BJ (cell line): ENCODE results near the gene TYMP. TPM values are rescaled to one million over a fixed set of nuclear protein-coding genes. Genes with fewer than 3 reads are reported as not detected.
A peak's percentile ranks its signal among the peaks of the same experiment; 100 is the strongest.

Source experiments
- CTCF ChIA-PET: fragments of 350-600 bp; formaldehyde crosslinking; extraction: SDS; loops from one replicate; lab custom pipeline; 2021; ENCODE audit warnings: antibody characterized with exemption, inconsistent platforms; lab: Yijun Ruan, JAX
- POLR2A ChIA-PET: fragments of 300-600 bp; sonication (Branson Sonifier 250); formaldehyde crosslinking; extraction: SDS; loops from one replicate; lab custom pipeline; 2021; ENCODE audit warnings: antibody characterized with exemption; lab: Charles Lee
- DNase-seq: peaks from one replicate; pipeline ENCODE4 v3.0.0-alpha.2; 2011; ENCODE audit warnings: low read depth
- H3K27me3 ChIP-seq: 2 replicates; pipeline ENCODE4 v1.6.0; 2011; ENCODE audit warnings: low read length; ENCODE audit not compliant: control insufficient read depth, insufficient read depth
- H3K36me3 ChIP-seq: 2 replicates; pipeline ENCODE4 v1.5.1; 2011; ENCODE audit warnings: low read length; ENCODE audit not compliant: control insufficient read depth, insufficient read depth
- H3K4me3 ChIP-seq: 2 replicates; pipeline ENCODE4 v1.5.1; 2011; ENCODE audit warnings: low read depth, mild to moderate bottlenecking, control low read depth, low read length
- polyA plus RNA-seq: library from polyadenylated mRNA; depleted of rRNA; stranded (reverse); fragments of >200 nt; gene quantifications from 2 replicates; pipeline ENCODE4 v1.2.3, GENCODE V29; 2011
- TF ChIP-seq, protein P1 (sequence below): IDR thresholded peaks from 2 replicates; pipeline ENCODE4 v1.5.1; 2011; ENCODE audit warnings: low read depth, mild to moderate bottlenecking, control low read depth, inconsistent platforms, low read length, moderate library complexity; ENCODE audit not compliant: insufficient read depth

TYMP gene
- polyA plus RNA-seq, 1 experiment, result 20.6 TPM

DNA sequence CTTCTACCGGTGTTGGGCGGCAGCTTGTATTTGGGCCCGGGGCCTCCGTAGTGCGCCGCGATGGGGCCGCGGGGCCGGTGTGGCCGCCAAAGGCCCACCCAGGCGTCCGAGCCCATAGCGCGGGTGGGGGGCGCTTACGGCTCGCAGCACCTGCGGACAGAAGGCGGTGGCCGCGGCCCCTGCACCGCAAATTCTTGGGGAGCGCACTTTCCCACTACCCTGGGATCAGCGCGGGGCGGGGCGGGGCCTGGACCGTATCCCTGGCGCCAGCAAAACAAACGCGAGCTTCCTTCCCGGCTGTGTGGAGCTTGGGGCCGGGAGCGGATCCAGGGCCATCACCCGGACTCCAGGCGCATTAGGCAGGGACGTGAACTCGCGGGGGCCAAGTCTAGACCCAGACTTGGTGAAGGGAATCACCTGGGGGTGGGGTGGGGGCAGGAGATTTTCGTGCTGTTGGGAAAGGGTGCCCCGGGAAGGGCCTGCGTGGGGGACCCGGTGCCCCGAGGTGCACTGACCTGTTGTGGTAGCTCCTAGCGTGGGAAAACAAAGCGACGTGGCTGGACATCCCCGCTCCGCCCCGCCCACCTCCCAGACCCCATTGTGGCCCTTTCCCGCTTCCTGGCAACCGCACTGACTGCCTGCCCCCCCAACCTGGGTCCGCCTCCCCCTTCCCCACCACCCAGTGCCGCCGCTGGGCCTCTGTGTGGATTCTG lies 2.3 kb upstream of the TYMP start:
- CTCF ChIA-PET, result interaction anchor here (1.0 to 1.3 kb wide), 3 partner anchors 9 to 89 kb away, joined by 3 to 4 read pairs (median 3); partner anchors contain the start of gene SYCE3
- POLR2A ChIA-PET, result interaction anchor here (0.6 kb wide), 1 partner anchor 9 kb away, joined by 6 read pairs; no protein-coding TSS in a partner anchor
- no peak for DNase-seq
- no peaks in the 10 kb centered on the region for H3K36me3 ChIP-seq
- TF ChIP-seq, protein P1, sequence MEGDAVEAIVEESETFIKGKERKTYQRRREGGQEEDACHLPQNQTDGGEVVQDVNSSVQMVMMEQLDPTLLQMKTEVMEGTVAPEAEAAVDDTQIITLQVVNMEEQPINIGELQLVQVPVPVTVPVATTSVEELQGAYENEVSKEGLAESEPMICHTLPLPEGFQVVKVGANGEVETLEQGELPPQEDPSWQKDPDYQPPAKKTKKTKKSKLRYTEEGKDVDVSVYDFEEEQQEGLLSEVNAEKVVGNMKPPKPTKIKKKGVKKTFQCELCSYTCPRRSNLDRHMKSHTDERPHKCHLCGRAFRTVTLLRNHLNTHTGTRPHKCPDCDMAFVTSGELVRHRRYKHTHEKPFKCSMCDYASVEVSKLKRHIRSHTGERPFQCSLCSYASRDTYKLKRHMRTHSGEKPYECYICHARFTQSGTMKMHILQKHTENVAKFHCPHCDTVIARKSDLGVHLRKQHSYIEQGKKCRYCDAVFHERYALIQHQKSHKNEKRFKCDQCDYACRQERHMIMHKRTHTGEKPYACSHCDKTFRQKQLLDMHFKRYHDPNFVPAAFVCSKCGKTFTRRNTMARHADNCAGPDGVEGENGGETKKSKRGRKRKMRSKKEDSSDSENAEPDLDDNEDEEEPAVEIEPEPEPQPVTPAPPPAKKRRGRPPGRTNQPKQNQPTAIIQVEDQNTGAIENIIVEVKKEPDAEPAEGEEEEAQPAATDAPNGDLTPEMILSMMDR, result no peak
- H3K27me3 ChIP-seq, result no peaks in the 10 kb centered on the region
- H3K4me3 ChIP-seq, result peak overlapping the region; percentile 59

DNA sequence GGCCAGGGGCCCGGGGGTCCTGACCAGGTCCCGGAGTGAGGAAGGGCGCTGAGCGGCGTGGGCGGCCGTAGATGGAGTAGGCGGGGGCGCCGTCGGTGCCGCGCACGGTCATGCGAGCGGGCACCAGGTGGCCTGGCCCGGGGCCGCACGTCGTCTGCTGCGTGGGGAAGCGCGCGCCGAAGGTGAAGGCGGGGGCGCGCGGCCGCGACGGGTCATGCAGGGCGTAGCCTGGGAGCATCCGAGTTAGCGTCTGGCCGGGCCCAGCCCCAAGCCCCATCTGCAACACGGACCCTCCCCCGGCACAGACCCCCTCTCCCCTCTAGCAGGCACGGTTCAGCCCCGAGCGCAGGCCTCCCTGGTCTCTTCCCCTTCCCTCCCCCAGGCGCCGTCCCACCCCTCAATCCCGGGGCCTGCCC lies 1.7 kb upstream of the TYMP start:
- CTCF ChIA-PET, result interaction anchor here (1.0 to 1.3 kb wide), 2 partner anchors 9 to 31 kb away, joined by 3 to 4 read pairs; partner anchors contain the start of gene SYCE3
- peak overlapping the region; percentile 59 for H3K4me3 ChIP-seq
- TF ChIP-seq, protein P1, result no peak
- POLR2A ChIA-PET, result interaction anchor here (0.6 kb wide), 1 partner anchor 9 kb away, joined by 6 read pairs; no protein-coding TSS in a partner anchor
- no peaks in the 10 kb centered on the region for H3K36me3 ChIP-seq
- DNase-seq, result no peak
- H3K27me3 ChIP-seq, result no peaks in the 10 kb centered on the region

DNA sequence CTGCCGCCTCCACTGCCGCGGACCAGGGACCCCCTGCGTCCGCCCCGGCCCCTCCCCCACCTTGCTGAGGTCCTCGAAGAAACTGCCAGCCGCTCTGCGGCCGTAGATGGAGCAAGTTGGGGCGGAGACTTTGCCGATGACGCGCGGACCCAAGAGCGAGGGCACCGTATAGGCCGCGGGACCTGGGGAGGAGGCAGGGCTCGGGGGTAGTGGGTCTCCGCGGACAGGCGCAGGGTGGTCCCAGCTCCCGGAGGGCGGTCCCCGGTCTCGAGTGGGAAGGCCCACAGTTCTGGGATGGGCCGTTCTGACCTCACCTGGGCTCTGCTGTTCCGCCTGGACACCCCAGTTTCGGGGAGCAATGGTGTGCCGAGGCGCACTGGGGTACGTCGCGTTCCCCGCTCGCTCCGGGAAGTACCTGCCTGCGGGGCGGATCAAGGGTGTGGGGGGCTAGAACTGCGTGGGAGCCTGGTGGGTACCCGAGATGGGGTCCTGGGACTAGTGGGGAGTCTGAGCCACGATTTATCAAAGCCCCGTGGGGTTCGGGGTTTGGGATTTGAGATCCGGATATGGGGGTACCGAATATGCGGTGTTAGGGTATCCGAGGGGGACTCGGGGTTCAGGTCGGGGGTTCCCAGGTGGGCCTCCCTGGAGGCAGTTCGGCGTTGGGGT lies 1.2 kb upstream of the TYMP start:
- POLR2A ChIA-PET, result interaction anchor here (0.6 kb wide), 1 partner anchor 10 kb away, joined by 6 read pairs; no protein-coding TSS in a partner anchor
- Histone ChIP-seq H3K36me3 (no peaks in the 10 kb centered on the region), H3K27me3 (no peaks in the 10 kb centered on the region), H3K4me3 (peak overlapping the region; percentile 59)
- TF ChIP-seq, protein P1, result no peak
- no peak for DNase-seq
- CTCF ChIA-PET, result interaction anchor here (1.3 kb wide), 1 partner anchor 32 kb away, joined by 3 read pairs; the partner anchor contains the start of gene SYCE3

DNA sequence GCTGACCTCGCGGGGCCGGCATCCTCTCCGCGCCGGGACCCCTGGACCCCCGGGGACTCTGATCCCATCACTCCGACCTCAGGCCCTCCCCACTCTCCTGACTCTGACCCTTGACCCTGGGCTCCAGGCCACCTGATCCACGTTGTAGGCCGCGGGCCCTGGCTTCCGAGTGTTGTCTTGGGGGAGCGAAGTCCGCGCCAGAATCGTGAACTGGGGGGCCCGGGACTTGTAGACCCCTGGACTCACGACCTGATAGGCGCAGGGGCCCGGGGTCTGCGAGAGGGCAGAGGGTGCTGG lies 716 bp upstream of the TYMP start:
- CTCF ChIA-PET, result no interaction called here
- no peaks in the 10 kb centered on the region for H3K27me3 ChIP-seq
- POLR2A ChIA-PET, result no interaction called here
- TF ChIP-seq, protein P1, result no peak
- no peaks in the 10 kb centered on the region for H3K36me3 ChIP-seq
- DNase-seq, result no peak
- peak overlapping the region; percentile 59 for H3K4me3 ChIP-seq

DNA sequence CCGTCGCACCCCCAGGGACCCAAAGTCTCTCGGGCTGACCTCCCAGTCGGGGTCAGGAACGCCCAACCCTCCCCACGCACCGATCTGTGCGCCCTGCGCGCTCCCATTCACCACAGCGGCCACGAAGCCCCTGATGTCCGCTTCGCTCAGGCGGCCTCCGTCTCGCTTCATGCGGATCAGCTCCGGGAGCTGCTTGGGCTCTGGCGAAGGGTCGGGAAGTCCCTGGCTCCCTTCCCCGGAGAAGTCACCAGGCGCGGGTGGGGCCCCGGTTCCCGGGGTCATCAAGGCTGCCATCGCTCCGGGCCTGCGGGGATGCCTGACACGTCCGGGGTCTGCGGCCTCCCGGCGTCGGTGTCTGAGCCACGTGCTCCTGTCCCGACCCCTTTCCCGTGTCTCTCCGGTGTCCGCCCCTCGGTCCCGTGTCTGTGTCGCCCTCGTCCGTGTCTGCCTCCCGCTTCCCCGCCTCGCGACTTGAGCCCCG lies 356 bp downstream of the TYMP start:
- H3K4me3 ChIP-seq, result peak overlapping the region; percentile 59
- CTCF ChIA-PET, result interaction anchor here (0.6 to 2.0 kb wide), 3 partner anchors 34 to 205 kb away, joined by 3 to 9 read pairs (median 3); partner anchors contain the start of gene SYCE3
- POLR2A ChIA-PET, result interaction anchor here (1.0 kb wide), 1 partner anchor 22 kb away, joined by 4 read pairs; the partner anchor contains the start of genes LMF2 and NCAPH2
- TF ChIP-seq, protein P1, result no peak
- H3K27me3 ChIP-seq, result no peaks in the 10 kb centered on the region
- no peak for DNase-seq
- no peaks in the 10 kb centered on the region for H3K36me3 ChIP-seq
